Stimulated activated CD4-positive, alpha-beta T cell treated with anti-CD3 and anti-CD28 coated beads, Interleukin-15, amount 100 ng/mL, for 24 hours (primary cell): ENCODE results near the gene TMEM63C.

Source experiments
- DNase-seq: peaks from one replicate; pipeline ENCODE4 v3.0.0-alpha.2; 2020

Gene TMEM63C

GRCh38 chr14:77281852-77282410 lies 100.3 kb downstream of the TMEM63C start:
- DNase-seq: no peak

GRCh38 chr14:77284066-77284465 lies 102.5 kb downstream of the TMEM63C start:
- no peak for DNase-seq

- no peak for DNase-seq
Observed at GRCh38 chr14:77284466-77284865, 102.9 kb downstream of the TMEM63C start.

GRCh38 chr14:77286576-77286975 lies 105.0 kb downstream of the TMEM63C start:
- DNase-seq: no peak

GRCh38 chr14:77290705-77291104 lies 109.1 kb downstream of the TMEM63C start:
- DNase-seq: no peak

- no peak for DNase-seq
Observed at GRCh38 chr14:77296155-77296554, 114.6 kb downstream of the TMEM63C start.

- DNase-seq: no peak
Observed at GRCh38 chr14:77296906-77297305, 115.3 kb downstream of the TMEM63C start.

GRCh38 chr14:77299771-77300170 lies 118.2 kb downstream of the TMEM63C start:
- DNase-seq: no peak

- DNase-seq: peak; percentile 71
Observed at GRCh38 chr14:77301103-77301502, 119.5 kb downstream of the TMEM63C start.

- peak; percentile 56 for DNase-seq
Observed at GRCh38 chr14:77302926-77303325, 121.3 kb downstream of the TMEM63C start.

- peak; percentile 55 for DNase-seq
Observed at GRCh38 chr14:77303417-77304156, 122.0 kb downstream of the TMEM63C start.

GRCh38 chr14:77305696-77306095 lies 124.1 kb downstream of the TMEM63C start:
- DNase-seq: no peak

GRCh38 chr14:77306416-77306815 lies 124.8 kb downstream of the TMEM63C start:
- DNase-seq: no peak

- DNase-seq: no peak
Observed at GRCh38 chr14:77306851-77307496, 125.4 kb downstream of the TMEM63C start.
